Right hindlimb (tissue), 1 donor: ENCODE results near the gene PRRC2C.

ENCODE experiments used
- DNase-seq: peaks from one replicate; pipeline ENCODE4 v3.0.0-alpha.2; 2018

The PRRC2C gene

GRCh38 chr1:171641076-171641864 lies 155.9 kb downstream of the PRRC2C start:
- no peak for DNase-seq

- DNase-seq, result no peak
These were observed 156.9 kb downstream of the PRRC2C start for GRCh38 chr1:171642197-171642596.
